HG03521 (cell line): Measurements from ENCODE around the gene EXOSC10.
"Not testable (repeated sequence)": the region's sequence is repeated elsewhere in the genome, so short reads cannot be mapped to it uniquely, and the experiment has no call there.

Source experiments
- ATAC-seq: cut with Tn5 transposase; IDR thresholded peaks from one replicate; pipeline ENCODE4 v1.9.1; 2021; ENCODE audit warnings: mild to moderate bottlenecking, moderate library complexity; ENCODE audit not compliant: unreplicated experiment

Gene EXOSC10

GRCh38 chr1:11044849-11045427 lies 54.7 kb downstream of the EXOSC10 start:
- no peak for ATAC-seq

- no peak for ATAC-seq
These were observed 55.4 kb downstream of the EXOSC10 start for GRCh38 chr1:11044086-11044848.

GRCh38 chr1:11042995-11043874 lies 56.4 kb downstream of the EXOSC10 start:
- ATAC-seq: no peak

GRCh38 chr1:11042065-11042464 lies 57.6 kb downstream of the EXOSC10 start:
- no peak for ATAC-seq

GRCh38 chr1:11041048-11041447 lies 58.6 kb downstream of the EXOSC10 start:
- no peak for ATAC-seq

GRCh38 chr1:11040105-11040429 lies 59.6 kb downstream of the EXOSC10 start:
- ATAC-seq: not testable (repeated sequence)

GRCh38 chr1:11039351-11040104 lies 60.1 kb downstream of the EXOSC10 start:
- ATAC-seq: no peak

- no peak for ATAC-seq
These were observed 61.9 kb downstream of the EXOSC10 start for GRCh38 chr1:11037740-11038182.

GRCh38 chr1:11037019-11037739 lies 62.5 kb downstream of the EXOSC10 start:
- not testable (repeated sequence) for ATAC-seq

- no peak for ATAC-seq
These were observed 67.9 kb downstream of the EXOSC10 start for GRCh38 chr1:11031624-11032262.

GRCh38 chr1:11030865-11031264 lies 68.8 kb downstream of the EXOSC10 start:
- no peak for ATAC-seq

GRCh38 chr1:11028018-11028417 lies 71.7 kb downstream of the EXOSC10 start:
- no peak for ATAC-seq

- no peak for ATAC-seq
These were observed 72.4 kb downstream of the EXOSC10 start for GRCh38 chr1:11027316-11027715.

GRCh38 chr1:11026903-11027302 lies 72.8 kb downstream of the EXOSC10 start:
- ATAC-seq: no peak

- no peak for ATAC-seq
These were observed 73.6 kb downstream of the EXOSC10 start for GRCh38 chr1:11026052-11026451.

- no peak for ATAC-seq
These were observed 74.1 kb downstream of the EXOSC10 start for GRCh38 chr1:11025618-11026017.

- no peak for ATAC-seq
These were observed 74.8 kb downstream of the EXOSC10 start for GRCh38 chr1:11024874-11025203.

- ATAC-seq: no peak
These were observed 75.4 kb downstream of the EXOSC10 start for GRCh38 chr1:11024154-11024873.

- no peak for ATAC-seq
These were observed 76.5 kb downstream of the EXOSC10 start for GRCh38 chr1:11023201-11023600.
